Body of pancreas (tissue), 4 donors: ENCODE results near the gene MTERF4. TPM values are rescaled to one million over a fixed set of nuclear protein-coding genes. Genes with fewer than 3 reads are reported as not detected.

Experiments used
- ATAC-seq: fragments of 150-250 bp; one replicate; pipeline ENCODE4 v1.9.1; 2016
- DNase-seq, 4 donors: peaks; one replicate each; pipeline ENCODE4 v3.0.0-alpha.2; 2019
- H3K27ac ChIP-seq, 4 donors: fragments of 200-600 bp; sonication (generic); 1 replicate in 3 of 4; 2 replicates in 1 of 4; pipeline versions ENCODE4 v1.5.1 to v1.6.1; 2016 to 2019; ENCODE audit warnings: mild to moderate bottlenecking in 1 of 4, mixed read lengths in 1 of 4, moderate library complexity in 1 of 4
- H3K27me3 ChIP-seq, 2 donors: fragments of 200-600 bp; sonication (generic); one replicate each; pipeline ENCODE4 v1.6.0; 2016; ENCODE audit warnings: mild to moderate bottlenecking in 1 of 2
- H3K36me3 ChIP-seq, 2 donors: fragments of 200-600 bp; sonication (generic); replicated peaks in 1 of 2; 2 replicates each; pipeline ENCODE4 v1.5.1; 2016; ENCODE audit warnings: low read depth in 2 of 2; ENCODE audit not compliant: insufficient read depth in 1 of 2
- H3K4me1 ChIP-seq: fragments of 200-600 bp; sonication (generic); one replicate; pipeline ENCODE4 v1.6.0; 2016
- H3K4me3 ChIP-seq, 2 donors: fragments of 200-600 bp; sonication (generic); 1 replicate in 1 of 2; 2 replicates in 1 of 2; pipeline ENCODE4 v1.5.1; 2016 to 2019
- H3K9me3 ChIP-seq, 3 donors: fragments of 200-600 bp; sonication (generic); 1 replicate in 2 of 3; 2 replicates in 1 of 3; pipeline ENCODE4 v1.5.1; 2016
- POLR2A ChIP-seq, 3 donors: fragments of 450-650 bp; IDR thresholded peaks; one replicate each; pipeline ENCODE4 v1.6.1; 2016; ENCODE audit warnings: antibody characterized with exemption in 3 of 3, mild to moderate bottlenecking in 2 of 3
- WGBS, 2 donors: methylation state at CpG; one replicate each; pipeline ENCODE4 v1.1.5; 2017; 5-methylcytosine and 5-hydroxymethylcytosine counted together
- intact Hi-C: fragments of 100-400 bp; cut with DNase I; formaldehyde crosslinking; loops from one replicate; pipeline ENCODE4 v1.15.1; 2023
- total RNA-seq, 2 donors: library from RNA; depleted of rRNA; stranded (reverse); fragments of >200 nt; gene quantifications; one replicate each; pipeline ENCODE4 v1.1.0, GENCODE V29; 2016
- TF ChIP-seq, protein P1 (sequence below), 7 experiments: fragments of 450-650 bp in 4 of 7; fragments of 200-600 bp in 3 of 7; sonication (generic) in 3 of 7; IDR thresholded peaks; one replicate each; pipeline ENCODE4 v1.5.1; 2016 to 2019; ENCODE audit warnings: antibody characterized with exemption in 7 of 7

The MTERF4 gene
- total RNA-seq, 2 donors from 2014 or later, result 17.1 to 39.2 TPM

DNA sequence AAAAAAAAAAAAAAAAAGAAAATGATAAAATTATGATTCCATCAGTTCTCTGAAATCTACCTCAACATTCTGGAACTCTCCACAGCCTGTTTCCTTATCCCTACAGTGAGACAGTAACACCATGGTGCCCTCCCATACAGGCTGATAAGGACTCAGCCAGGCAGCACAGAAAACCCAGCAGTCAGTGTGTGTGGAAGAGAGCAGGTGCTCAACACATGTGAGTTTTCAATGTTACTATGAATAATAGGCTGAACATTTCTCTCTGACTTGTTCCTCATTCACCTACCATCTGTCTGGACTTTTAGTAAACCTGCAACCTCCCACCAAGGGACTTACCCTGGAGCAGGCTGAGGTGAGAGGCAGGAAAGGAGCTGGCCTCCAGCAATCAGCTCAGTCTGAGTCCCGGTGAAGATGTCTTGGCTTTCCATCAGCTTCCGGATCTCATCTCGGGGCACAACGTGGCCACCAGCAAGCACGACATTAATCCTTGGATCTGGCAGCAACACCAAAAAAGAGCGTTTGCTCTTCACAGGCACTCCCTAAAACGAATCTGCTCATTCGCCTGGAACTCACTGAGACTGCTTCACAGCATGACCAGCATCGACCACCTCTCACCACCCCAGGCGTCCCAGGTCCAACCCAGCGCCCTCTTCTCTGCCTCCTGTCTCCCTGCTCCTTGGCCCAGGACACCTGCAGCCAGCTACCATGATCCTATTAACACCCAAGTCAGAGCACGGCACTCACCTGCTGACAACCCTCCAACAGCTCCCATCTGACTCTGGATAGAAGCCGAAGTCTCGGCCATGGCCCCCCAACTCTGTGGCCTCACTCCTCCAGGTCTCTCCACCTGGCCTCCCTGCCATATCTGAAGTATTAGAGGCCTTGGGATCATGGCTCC, 30.7 kb upstream of the MTERF4 start:
- intact Hi-C loops, result no loop called here

DNA sequence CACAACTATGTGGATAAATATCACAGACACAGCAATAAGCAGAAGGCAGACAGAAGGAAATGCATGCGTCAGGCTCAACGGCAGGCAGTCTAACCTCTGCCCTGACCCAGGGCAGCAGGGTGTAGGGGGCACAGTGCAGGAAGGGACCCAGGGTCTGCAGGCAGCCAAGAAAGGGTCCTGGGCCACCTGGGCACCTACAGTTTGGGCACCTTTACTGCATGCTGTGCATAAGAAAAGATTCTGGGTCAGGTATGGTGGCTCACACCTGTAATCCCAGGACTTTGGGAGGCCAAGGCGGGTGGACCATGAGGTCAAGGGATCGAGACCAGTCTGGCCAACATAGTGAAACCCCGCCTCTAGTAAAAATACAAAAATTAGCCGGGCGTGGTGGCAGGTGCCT, 29.4 kb upstream of the MTERF4 start:
- H3K27me3 ChIP-seq, result no peaks in the 10 kb centered on the region
- no peak overlapping the region for H3K27ac ChIP-seq
- TF ChIP-seq, protein P1, sequence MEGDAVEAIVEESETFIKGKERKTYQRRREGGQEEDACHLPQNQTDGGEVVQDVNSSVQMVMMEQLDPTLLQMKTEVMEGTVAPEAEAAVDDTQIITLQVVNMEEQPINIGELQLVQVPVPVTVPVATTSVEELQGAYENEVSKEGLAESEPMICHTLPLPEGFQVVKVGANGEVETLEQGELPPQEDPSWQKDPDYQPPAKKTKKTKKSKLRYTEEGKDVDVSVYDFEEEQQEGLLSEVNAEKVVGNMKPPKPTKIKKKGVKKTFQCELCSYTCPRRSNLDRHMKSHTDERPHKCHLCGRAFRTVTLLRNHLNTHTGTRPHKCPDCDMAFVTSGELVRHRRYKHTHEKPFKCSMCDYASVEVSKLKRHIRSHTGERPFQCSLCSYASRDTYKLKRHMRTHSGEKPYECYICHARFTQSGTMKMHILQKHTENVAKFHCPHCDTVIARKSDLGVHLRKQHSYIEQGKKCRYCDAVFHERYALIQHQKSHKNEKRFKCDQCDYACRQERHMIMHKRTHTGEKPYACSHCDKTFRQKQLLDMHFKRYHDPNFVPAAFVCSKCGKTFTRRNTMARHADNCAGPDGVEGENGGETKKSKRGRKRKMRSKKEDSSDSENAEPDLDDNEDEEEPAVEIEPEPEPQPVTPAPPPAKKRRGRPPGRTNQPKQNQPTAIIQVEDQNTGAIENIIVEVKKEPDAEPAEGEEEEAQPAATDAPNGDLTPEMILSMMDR (IDR thresholded peaks at IDR 0.05), result no peak
- TF ChIP-seq POLR2A (IDR thresholded peaks at IDR 0.05), result no peak
- WGBS, 2 donors, result 92 to 96% methylated on average over 6 to 7 of the region's 7 CpGs
- no peaks in the 10 kb centered on the region for H3K4me1 ChIP-seq
- H3K9me3 ChIP-seq, result no peaks in the 10 kb centered on the region
- ATAC-seq (no peak), DNase-seq (no peak)
- peaks cover 0 to 1% of the 10 kb centered on the region in 2 donors for H3K36me3 ChIP-seq
- no peak overlapping the region for H3K4me3 ChIP-seq
- intact Hi-C loops, result no loop called here

More for the DNA sequence above, 30.7 kb upstream of the MTERF4 start:
- Histone ChIP-seq H3K4me3 (no peak overlapping the region), H3K9me3 (no peaks in the 10 kb centered on the region), H3K4me1 (no peaks in the 10 kb centered on the region), H3K27ac (no peak overlapping the region), H3K27me3 (no peaks in the 10 kb centered on the region), H3K36me3 (peaks cover 0 to 3% of the 10 kb centered on the region in 2 donors)
- 77 to 78% methylated on average over 12 to 14 of the region's 14 CpGs for WGBS, 2 donors
- DNase-seq (peak in 2 of 4 donors; percentile 22 to 40), ATAC-seq (no peak)
- TF ChIP-seq, protein P1 (IDR thresholded peaks at IDR 0.05), result no peak
- TF ChIP-seq POLR2A (IDR thresholded peaks at IDR 0.05), result no peak

DNA sequence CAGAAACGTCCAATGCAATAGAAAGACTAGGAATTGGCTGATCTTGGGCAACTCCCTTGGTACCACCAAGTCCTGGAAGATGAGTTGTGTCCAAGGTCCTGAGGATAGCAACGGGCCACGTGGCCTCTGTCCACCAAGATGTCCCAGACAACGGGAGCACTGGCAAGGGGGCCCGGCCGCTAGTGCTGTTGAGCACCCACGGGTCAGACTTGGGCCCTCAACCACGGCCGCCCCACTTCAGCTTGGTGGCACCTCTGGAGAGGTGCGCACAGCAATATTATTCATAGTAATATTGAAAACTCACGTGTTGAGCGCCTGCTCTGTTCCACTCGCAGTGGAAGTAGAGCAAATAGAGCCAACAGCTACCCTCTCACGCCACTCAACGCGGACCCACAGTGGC, 28.2 kb upstream of the MTERF4 start:
- H3K4me1 ChIP-seq, result no peaks in the 10 kb centered on the region
- ATAC-seq (no peak), DNase-seq (no peak)
- H3K27me3 ChIP-seq, result no peaks in the 10 kb centered on the region
- H3K4me3 ChIP-seq, result no peak overlapping the region
- no peak for TF ChIP-seq POLR2A (IDR thresholded peaks at IDR 0.05)
- TF ChIP-seq, protein P1 (IDR thresholded peaks at IDR 0.05), result no peak
- H3K9me3 ChIP-seq, result no peaks in the 10 kb centered on the region
- H3K27ac ChIP-seq, result no peak overlapping the region
- intact Hi-C loops, result no loop called here
- no peaks in the 10 kb centered on the region for H3K36me3 ChIP-seq
- 86 to 95% methylated on average over 8 to 16 of the region's 16 CpGs for whole genome bisulfite sequencing, 2 donors

DNA sequence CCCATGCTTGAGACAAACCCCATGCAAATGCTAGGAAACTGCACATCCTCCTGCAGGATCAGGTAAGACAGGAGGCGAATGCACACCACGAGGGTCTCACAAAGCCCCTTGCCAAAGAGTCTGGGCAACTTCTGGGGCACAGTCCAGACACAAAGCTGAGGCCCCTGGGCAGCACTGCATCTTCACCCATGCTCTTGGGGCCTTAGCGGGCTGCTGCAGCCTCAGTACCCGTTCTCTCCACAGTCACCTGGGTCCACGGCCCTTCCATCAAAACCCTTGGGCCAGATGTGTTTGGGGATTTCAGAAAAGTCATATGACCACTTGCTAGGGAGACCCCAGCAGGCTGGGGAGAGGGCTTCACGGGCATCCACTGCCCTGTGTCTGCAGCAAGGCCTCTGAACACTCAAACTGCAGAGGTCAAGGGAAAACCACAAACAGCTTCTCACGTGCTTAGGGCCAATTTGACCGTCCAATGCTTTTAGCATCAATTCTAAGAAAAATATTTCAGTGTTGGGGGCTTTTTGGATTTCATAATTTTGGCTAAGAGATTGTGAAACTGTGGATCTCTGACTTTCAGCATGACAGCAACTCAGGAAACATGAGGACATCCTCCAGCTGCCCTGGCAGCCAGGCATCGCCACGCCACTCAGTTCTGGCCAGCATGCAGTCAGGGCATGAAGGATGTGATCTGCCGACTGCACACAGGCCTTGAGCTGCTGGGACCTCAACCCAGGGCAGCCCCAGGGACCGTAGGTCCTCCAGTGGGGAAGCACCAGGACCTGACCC, 27.2 kb upstream of the MTERF4 start:
- no peaks in the 10 kb centered on the region for H3K9me3 ChIP-seq
- no peak overlapping the region for H3K4me3 ChIP-seq
- ATAC-seq, result no peak
- no peak for TF ChIP-seq POLR2A (IDR thresholded peaks at IDR 0.05)
- TF ChIP-seq, protein P1 (IDR thresholded peaks at IDR 0.05), result no peak
- no peaks in the 10 kb centered on the region for H3K36me3 ChIP-seq
- WGBS, 2 donors, result 83 to 88% methylated on average over 8 to 11 of the region's 12 CpGs
- intact Hi-C loops, result no loop called here
- no peak overlapping the region for H3K27ac ChIP-seq
- no peaks in the 10 kb centered on the region for H3K4me1 ChIP-seq
- H3K27me3 ChIP-seq, result no peaks in the 10 kb centered on the region
- DNase-seq, result no peak
